Measurements from ENCODE around the gene PCSK5. TPM values are rescaled to one million over a fixed set of nuclear protein-coding genes. Genes with fewer than 3 reads are reported as not detected.
"Not testable (repeated sequence)": the region's sequence is repeated elsewhere in the genome, so short reads cannot be mapped to it uniquely, and the experiment has no call there.

Gene PCSK5
- total and polyA plus RNA-seq, 7 experiments from 2014 or later: 5.2 to 35.0 (median 19.1) TPM

- Histone ChIP-seq H3K27ac (ENCODE audit: low read depth, low read length) (no peak overlapping the region), H3K9me3 (ENCODE audit: control insufficient read depth in 2 of 3, low read length in 3 of 3) (no peaks in the 10 kb centered on the region), H3K4me1 (ENCODE audit: control insufficient read depth in 2 of 2, insufficient read depth in 2 of 2, low read length in 2 of 2) (no peaks in the 10 kb centered on the region), H3K27me3 (ENCODE audit: control insufficient read depth in 2 of 2, insufficient read depth in 2 of 2, low read length in 2 of 2) (no peaks in the 10 kb centered on the region), H3K36me3 (ENCODE audit: control insufficient read depth in 2 of 3, insufficient read depth in 3 of 3, low read length in 3 of 3) (no peaks in the 10 kb centered on the region), H3K4me3 (ENCODE audit: low read length) (no peak overlapping the region)
- CTCF ChIA-PET: interaction anchor here (1.0 kb wide), 1 partner anchor 45 kb away, joined by 7 read pairs; no protein-coding TSS in a partner anchor
- POLR2A ChIA-PET: no interaction called here
- no peak for DNase-seq
- intact Hi-C loops (cut with micrococcal nuclease): no loop called here
- no peak for ATAC-seq
- H3K27ac Mint-ChIP-seq: no peak overlapping the region
- no peaks in the 10 kb centered on the region for H3K4me1 Mint-ChIP-seq
- H3K9me3 Mint-ChIP-seq: no peaks in the 10 kb centered on the region
- no peak overlapping the region for H3K4me3 Mint-ChIP-seq
- H3K27me3 Mint-ChIP-seq: peaks cover 0 to 21% (median 12%) of the 10 kb centered on the region in 5 donors
- H3K36me3 Mint-ChIP-seq: no peaks in the 10 kb centered on the region
These were observed 469.3 kb downstream of the PCSK5 start for GRCh38 chr9:76359766-76360165.

DNA sequence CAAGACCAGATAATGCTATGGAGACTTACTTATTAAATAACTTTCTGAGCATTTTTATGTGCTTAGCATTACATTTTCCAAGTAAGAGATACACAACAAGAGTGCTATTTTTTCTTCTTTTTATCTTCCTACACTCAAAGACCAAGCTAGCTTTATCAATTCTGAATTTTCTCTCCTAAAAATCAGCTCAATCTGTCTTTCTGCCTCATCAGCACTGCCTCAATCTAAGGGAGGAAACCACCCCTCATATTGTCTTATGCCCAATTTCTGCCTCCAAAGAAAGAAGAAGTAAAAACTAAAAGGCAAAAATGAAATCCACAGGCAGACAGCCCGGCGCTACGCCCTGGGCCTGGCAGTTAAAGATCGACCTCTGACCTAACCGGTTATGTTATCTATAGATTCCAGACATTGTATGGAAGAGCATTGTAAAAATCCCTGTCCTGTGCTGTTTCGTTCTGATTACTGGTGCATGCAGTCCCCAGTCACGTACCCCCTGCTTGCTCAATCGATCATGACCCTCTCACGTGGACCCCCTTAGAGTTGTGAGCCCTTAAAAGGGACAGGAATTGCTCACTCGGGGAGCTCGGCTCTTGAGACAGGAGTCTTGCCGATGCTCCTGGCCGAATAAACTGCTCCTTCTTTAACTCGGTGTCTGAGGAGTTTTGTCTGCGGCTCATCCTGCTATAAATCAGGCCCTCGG, 472.0 kb downstream of the PCSK5 start:
- H3K9me3 ChIP-seq (ENCODE audit: control insufficient read depth in 2 of 3, low read length in 3 of 3); H3K27me3 ChIP-seq (ENCODE audit: control insufficient read depth in 2 of 2, insufficient read depth in 2 of 2, low read length in 2 of 2); H3K27ac ChIP-seq (ENCODE audit: low read depth, low read length); H3K9me3 Mint-ChIP-seq; DNase-seq; H3K27ac Mint-ChIP-seq; H3K4me1 Mint-ChIP-seq; H3K36me3 Mint-ChIP-seq; ATAC-seq; H3K4me3 Mint-ChIP-seq; intact Hi-C loops (cut with micrococcal nuclease); H3K4me3 ChIP-seq (ENCODE audit: low read length); CTCF ChIA-PET; POLR2A ChIA-PET; H3K36me3 ChIP-seq (ENCODE audit: control insufficient read depth in 2 of 3, insufficient read depth in 3 of 3, low read length in 3 of 3); H3K4me1 ChIP-seq (ENCODE audit: control insufficient read depth in 2 of 2, insufficient read depth in 2 of 2, low read length in 2 of 2): not testable (repeated sequence)
- peaks cover 0 to 21% (median 12%) of the 10 kb centered on the region in 5 donors for H3K27me3 Mint-ChIP-seq

GRCh38 chr9:76363032-76363395, 472.5 kb downstream of the PCSK5 start:
- POLR2A ChIA-PET: no interaction called here
- no peaks in the 10 kb centered on the region for H3K36me3 Mint-ChIP-seq
- no peak overlapping the region for H3K4me3 Mint-ChIP-seq
- no peaks in the 10 kb centered on the region for H3K4me1 Mint-ChIP-seq
- H3K27me3 Mint-ChIP-seq: peaks cover 0 to 21% (median 12%) of the 10 kb centered on the region in 5 donors
- CTCF ChIA-PET: no interaction called here
- H3K9me3 Mint-ChIP-seq: peaks cover 0 to 4% (median 0%) of the 10 kb centered on the region in 11 donors
- Histone ChIP-seq H3K36me3 (ENCODE audit: control insufficient read depth in 2 of 3, insufficient read depth in 3 of 3, low read length in 3 of 3) (no peaks in the 10 kb centered on the region), H3K4me3 (ENCODE audit: low read length) (no peak overlapping the region), H3K27me3 (ENCODE audit: control insufficient read depth in 2 of 2, insufficient read depth in 2 of 2, low read length in 2 of 2) (no peaks in the 10 kb centered on the region), H3K9me3 (ENCODE audit: control insufficient read depth in 2 of 3, low read length in 3 of 3) (no peaks in the 10 kb centered on the region), H3K4me1 (ENCODE audit: control insufficient read depth in 2 of 2, insufficient read depth in 2 of 2, low read length in 2 of 2) (no peaks in the 10 kb centered on the region), H3K27ac (ENCODE audit: low read depth, low read length) (no peak overlapping the region)
- ATAC-seq (no peak), DNase-seq (no peak)
- no peak overlapping the region for H3K27ac Mint-ChIP-seq
- intact Hi-C loops (cut with micrococcal nuclease): no loop called here

DNA sequence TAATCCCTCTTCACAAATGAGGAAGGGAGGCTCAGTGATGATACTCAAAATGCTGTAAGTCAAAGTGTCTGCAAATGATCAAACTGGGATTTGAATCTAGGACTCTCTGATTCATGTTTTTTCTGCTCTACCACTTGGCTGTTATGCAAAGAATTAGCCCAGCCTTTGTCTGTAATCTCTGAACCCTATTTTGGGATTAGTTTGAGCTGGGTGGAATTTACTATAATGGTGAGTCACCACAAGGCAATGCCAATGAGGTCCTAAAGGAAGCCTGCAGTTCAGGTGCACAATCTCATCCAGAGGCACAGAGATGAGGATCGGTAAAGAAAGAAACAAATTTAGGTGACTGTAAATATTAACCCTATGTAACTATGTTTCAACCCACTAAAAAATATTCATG, 474.6 kb downstream of the PCSK5 start:
- intact Hi-C loops (cut with micrococcal nuclease): no loop called here
- peaks cover 0 to 4% (median 0%) of the 10 kb centered on the region in 11 donors for H3K9me3 Mint-ChIP-seq
- H3K4me1 ChIP-seq (ENCODE audit: control insufficient read depth in 2 of 2, insufficient read depth in 2 of 2, low read length in 2 of 2): no peaks in the 10 kb centered on the region
- H3K4me1 Mint-ChIP-seq: no peaks in the 10 kb centered on the region
- H3K36me3 ChIP-seq (ENCODE audit: control insufficient read depth in 2 of 3, insufficient read depth in 3 of 3, low read length in 3 of 3): no peaks in the 10 kb centered on the region
- H3K27me3 ChIP-seq (ENCODE audit: control insufficient read depth in 2 of 2, insufficient read depth in 2 of 2, low read length in 2 of 2): no peaks in the 10 kb centered on the region
- no peak overlapping the region for H3K27ac ChIP-seq (ENCODE audit: low read depth, low read length)
- no peak overlapping the region for H3K4me3 ChIP-seq (ENCODE audit: low read length)
- peaks cover 0 to 17% (median 12%) of the 10 kb centered on the region in 5 donors for H3K27me3 Mint-ChIP-seq
- H3K36me3 Mint-ChIP-seq: no peaks in the 10 kb centered on the region
- no peak overlapping the region for H3K27ac Mint-ChIP-seq
- H3K9me3 ChIP-seq (ENCODE audit: control insufficient read depth in 2 of 3, low read length in 3 of 3): no peaks in the 10 kb centered on the region
- CTCF ChIA-PET: no interaction called here
- DNase-seq: no peak
- POLR2A ChIA-PET: no interaction called here
- no peak for ATAC-seq
- H3K4me3 Mint-ChIP-seq: no peak overlapping the region

- H3K4me3 ChIP-seq (ENCODE audit: low read length): no peak overlapping the region
- no peak overlapping the region for H3K27ac ChIP-seq (ENCODE audit: low read depth, low read length)
- CTCF ChIA-PET: no interaction called here
- H3K27ac Mint-ChIP-seq: no peak overlapping the region
- DNase-seq (no peak), ATAC-seq (no peak)
- H3K27me3 Mint-ChIP-seq: peaks cover 0 to 20% (median 12%) of the 10 kb centered on the region in 5 donors
- H3K9me3 ChIP-seq (ENCODE audit: control insufficient read depth in 2 of 3, low read length in 3 of 3): no peaks in the 10 kb centered on the region
- H3K4me1 Mint-ChIP-seq: no peaks in the 10 kb centered on the region
- no peaks in the 10 kb centered on the region for H3K27me3 ChIP-seq (ENCODE audit: control insufficient read depth in 2 of 2, insufficient read depth in 2 of 2, low read length in 2 of 2)
- H3K36me3 Mint-ChIP-seq: no peaks in the 10 kb centered on the region
- POLR2A ChIA-PET: no interaction called here
- H3K36me3 ChIP-seq (ENCODE audit: control insufficient read depth in 2 of 3, insufficient read depth in 3 of 3, low read length in 3 of 3): no peaks in the 10 kb centered on the region
- peaks cover 0 to 4% (median 0%) of the 10 kb centered on the region in 11 donors for H3K9me3 Mint-ChIP-seq
- no peaks in the 10 kb centered on the region for H3K4me1 ChIP-seq (ENCODE audit: control insufficient read depth in 2 of 2, insufficient read depth in 2 of 2, low read length in 2 of 2)
- no peak overlapping the region for H3K4me3 Mint-ChIP-seq
- intact Hi-C loops (cut with micrococcal nuclease): no loop called here
These were observed 475.8 kb downstream of the PCSK5 start for GRCh38 chr9:76366275-76366674.

GRCh38 chr9:76369583-76369982, 479.1 kb downstream of the PCSK5 start:
- H3K27ac Mint-ChIP-seq: no peak overlapping the region
- H3K4me1 ChIP-seq (ENCODE audit: control insufficient read depth in 2 of 2, insufficient read depth in 2 of 2, low read length in 2 of 2): no peaks in the 10 kb centered on the region
- intact Hi-C loops (cut with micrococcal nuclease): no loop called here
- no peaks in the 10 kb centered on the region for H3K9me3 ChIP-seq (ENCODE audit: control insufficient read depth in 2 of 3, low read length in 3 of 3)
- H3K36me3 ChIP-seq (ENCODE audit: control insufficient read depth in 2 of 3, insufficient read depth in 3 of 3, low read length in 3 of 3): no peaks in the 10 kb centered on the region
- ChIA-PET CTCF (interaction anchor here (1.2 kb wide), 1 partner anchor 9 kb away, joined by 3 read pairs; no protein-coding TSS in a partner anchor), POLR2A (no interaction called here)
- no peaks in the 10 kb centered on the region for H3K27me3 ChIP-seq (ENCODE audit: control insufficient read depth in 2 of 2, insufficient read depth in 2 of 2, low read length in 2 of 2)
- H3K4me3 Mint-ChIP-seq: no peak overlapping the region
- H3K27ac ChIP-seq (ENCODE audit: low read depth, low read length): no peak overlapping the region
- ATAC-seq: no peak
- H3K27me3 Mint-ChIP-seq: peaks cover 0 to 3% (median 0%) of the 10 kb centered on the region in 5 donors
- H3K4me3 ChIP-seq (ENCODE audit: low read length): no peak overlapping the region
- peaks cover 0 to 4% (median 0%) of the 10 kb centered on the region in 11 donors for H3K9me3 Mint-ChIP-seq
- H3K36me3 Mint-ChIP-seq: no peaks in the 10 kb centered on the region
- no peak for DNase-seq
- peaks cover 0 to 3% (median 0%) of the 10 kb centered on the region in 7 donors for H3K4me1 Mint-ChIP-seq

DNA sequence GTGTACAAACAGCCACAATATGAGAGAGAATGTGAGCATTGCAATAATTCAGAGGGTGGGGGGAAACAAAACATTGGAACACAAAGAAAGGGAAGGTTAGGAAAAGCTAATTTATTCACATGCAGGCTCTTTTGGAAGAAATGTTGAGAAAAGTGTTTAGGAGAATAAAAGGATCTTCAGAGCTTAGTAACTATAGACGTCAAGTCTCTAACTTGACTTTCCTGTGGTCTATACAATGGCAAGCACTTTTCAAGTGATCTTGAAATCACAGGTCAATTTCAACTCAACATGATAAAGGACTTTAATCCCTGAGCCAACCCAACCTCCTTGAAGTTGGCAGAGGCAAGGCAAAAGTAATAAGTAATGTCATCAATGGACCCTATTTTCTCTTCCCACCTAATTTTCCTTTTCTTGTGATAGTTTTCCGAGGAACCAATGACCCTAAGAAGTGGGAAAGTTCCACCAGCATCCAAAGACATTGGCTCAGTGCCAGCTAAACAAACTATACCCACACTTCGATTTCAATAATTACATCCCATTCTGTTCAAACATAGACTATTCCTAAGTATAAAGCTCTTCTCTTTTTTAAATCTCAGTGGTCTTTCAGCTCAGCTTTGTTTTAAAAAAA, 480.0 kb downstream of the PCSK5 start:
- Mint-ChIP-seq H3K4me3 (no peak overlapping the region), H3K4me1 (peaks cover 0 to 3% (median 0%) of the 10 kb centered on the region in 7 donors), H3K9me3 (peaks cover 0 to 4% (median 0%) of the 10 kb centered on the region in 11 donors), H3K27ac (no peak overlapping the region), H3K27me3 (peaks cover 0 to 3% (median 0%) of the 10 kb centered on the region in 5 donors), H3K36me3 (peaks cover 0 to 7% (median 0%) of the 10 kb centered on the region in 5 donors)
- H3K27me3 ChIP-seq (ENCODE audit: control insufficient read depth in 2 of 2, insufficient read depth in 2 of 2, low read length in 2 of 2): no peaks in the 10 kb centered on the region
- no peaks in the 10 kb centered on the region for H3K9me3 ChIP-seq (ENCODE audit: control insufficient read depth in 2 of 3, low read length in 3 of 3)
- no peak for ATAC-seq
- no peaks in the 10 kb centered on the region for H3K36me3 ChIP-seq (ENCODE audit: control insufficient read depth in 2 of 3, insufficient read depth in 3 of 3, low read length in 3 of 3)
- H3K4me1 ChIP-seq (ENCODE audit: control insufficient read depth in 2 of 2, insufficient read depth in 2 of 2, low read length in 2 of 2): no peaks in the 10 kb centered on the region
- intact Hi-C loops (cut with micrococcal nuclease): no loop called here
- no peak overlapping the region for H3K27ac ChIP-seq (ENCODE audit: low read depth, low read length)
- POLR2A ChIA-PET: no interaction called here
- H3K4me3 ChIP-seq (ENCODE audit: low read length): no peak overlapping the region
- CTCF ChIA-PET: no interaction called here
- no peak for DNase-seq

Data from naive thymus-derived CD4-positive, alpha-beta T cell (primary cell).